Tongue (tissue), 2 donors: Measurements from ENCODE around the gene KCNMB2. TPM values are rescaled to one million over a fixed set of nuclear protein-coding genes. Genes with fewer than 3 reads are reported as not detected.

ENCODE experiments used
- DNase-seq: peaks from one replicate; pipeline ENCODE4 v3.0.0-alpha.2; 2015
- total RNA-seq: library from RNA; depleted of rRNA; stranded (reverse); fragments of >200 nt; gene quantifications from one replicate; pipeline ENCODE4 v1.2.3, GENCODE V29; 2014

The KCNMB2 gene
- total RNA-seq, 1 donor from 2014 or later: 6.2 TPM

GRCh38 chr3:178658694-178659325 lies 122.6 kb downstream of the KCNMB2 start:
- peak; percentile 24 for DNase-seq

- peak; percentile 45 for DNase-seq
Observed at GRCh38 chr3:178663201-178663934, 127.1 kb downstream of the KCNMB2 start.

GRCh38 chr3:178665747-178666146 lies 129.5 kb downstream of the KCNMB2 start:
- DNase-seq: peak; percentile 66

- DNase-seq: no peak
Observed at GRCh38 chr3:178669022-178669601, 132.9 kb downstream of the KCNMB2 start.

- DNase-seq: no peak
Observed at GRCh38 chr3:178669758-178670157, 133.5 kb downstream of the KCNMB2 start.

- DNase-seq: peak; percentile 65
Observed at GRCh38 chr3:178671377-178671776, 135.1 kb downstream of the KCNMB2 start.

- peak; percentile 38 for DNase-seq
Observed at GRCh38 chr3:178671791-178672190, 135.6 kb downstream of the KCNMB2 start.

- DNase-seq: no peak
Observed at GRCh38 chr3:178672275-178672674, 136.0 kb downstream of the KCNMB2 start.

- DNase-seq: no peak
Observed at GRCh38 chr3:178673529-178673928, 137.3 kb downstream of the KCNMB2 start.

GRCh38 chr3:178676077-178676476 lies 139.8 kb downstream of the KCNMB2 start:
- no peak for DNase-seq

- DNase-seq: no peak
Observed at GRCh38 chr3:178676942-178677790, 140.9 kb downstream of the KCNMB2 start.

GRCh38 chr3:178677961-178678360 lies 141.7 kb downstream of the KCNMB2 start:
- DNase-seq: no peak

GRCh38 chr3:178680037-178680436 lies 143.8 kb downstream of the KCNMB2 start:
- no peak for DNase-seq

GRCh38 chr3:178680489-178680888 lies 144.3 kb downstream of the KCNMB2 start:
- no peak for DNase-seq

- peak; percentile 61 for DNase-seq
Observed at GRCh38 chr3:178684881-178685590, 148.8 kb downstream of the KCNMB2 start.

GRCh38 chr3:178685591-178685906 lies 149.3 kb downstream of the KCNMB2 start:
- DNase-seq: no peak

- no peak for DNase-seq
Observed at GRCh38 chr3:178686826-178687225, 150.6 kb downstream of the KCNMB2 start.

GRCh38 chr3:178690571-178690970 lies 154.3 kb downstream of the KCNMB2 start:
- DNase-seq: no peak

GRCh38 chr3:178699364-178699763 lies 163.1 kb downstream of the KCNMB2 start:
- DNase-seq: no peak

- peak; percentile 41 for DNase-seq
Observed at GRCh38 chr3:178699810-178700209, 163.6 kb downstream of the KCNMB2 start.

GRCh38 chr3:178703268-178703975 lies 167.2 kb downstream of the KCNMB2 start:
- peak; percentile 34 for DNase-seq
